HG03025 (cell line): ENCODE data around the gene THBS4.

Experiments used
- ATAC-seq: cut with Tn5 transposase; IDR thresholded peaks from one replicate; pipeline ENCODE4 v1.9.1; 2021; ENCODE audit warnings: mild to moderate bottlenecking, moderate library complexity; ENCODE audit not compliant: unreplicated experiment, low FRiP score

Gene THBS4

DNA sequence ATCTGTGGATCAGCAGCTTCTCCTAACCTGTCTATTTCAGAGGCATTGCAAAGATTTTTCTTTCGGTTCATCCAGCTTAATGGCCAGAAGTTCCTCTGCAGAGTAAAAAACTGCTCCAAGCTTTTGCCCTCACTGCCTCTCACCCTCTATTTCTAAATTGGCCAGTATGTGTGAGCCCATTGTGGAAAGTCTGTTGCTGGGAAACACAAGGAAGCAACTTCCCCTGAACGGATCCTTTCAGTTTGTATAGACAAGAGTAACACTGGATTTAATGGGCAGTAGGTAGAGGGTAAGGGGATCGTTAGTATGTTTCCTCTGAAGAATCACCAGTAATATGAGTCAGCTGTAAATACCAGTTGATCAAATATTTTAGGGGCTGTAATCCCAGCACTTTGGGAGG lies 7.2 kb downstream of the THBS4 start:
- ATAC-seq = no peak

DNA sequence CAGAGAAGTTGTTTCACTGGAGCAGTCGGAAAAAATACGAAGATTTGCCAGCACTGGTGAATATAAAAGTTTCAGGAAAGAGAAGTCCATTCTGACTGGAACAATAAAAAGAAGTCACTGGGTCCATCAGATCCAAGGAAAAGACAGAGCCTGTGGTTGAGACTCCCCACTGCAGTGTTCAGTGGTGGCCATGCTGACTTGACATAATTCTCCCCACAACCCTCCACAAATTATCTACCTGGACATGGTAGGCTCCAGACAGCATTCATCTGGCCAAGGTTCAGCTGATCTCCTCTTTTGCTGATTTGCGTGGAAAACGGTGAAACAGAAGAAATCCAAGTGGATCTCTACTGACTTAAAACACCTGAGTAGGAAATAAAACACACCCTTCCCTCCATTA lies 8.0 kb downstream of the THBS4 start:
- ATAC-seq = no peak

DNA sequence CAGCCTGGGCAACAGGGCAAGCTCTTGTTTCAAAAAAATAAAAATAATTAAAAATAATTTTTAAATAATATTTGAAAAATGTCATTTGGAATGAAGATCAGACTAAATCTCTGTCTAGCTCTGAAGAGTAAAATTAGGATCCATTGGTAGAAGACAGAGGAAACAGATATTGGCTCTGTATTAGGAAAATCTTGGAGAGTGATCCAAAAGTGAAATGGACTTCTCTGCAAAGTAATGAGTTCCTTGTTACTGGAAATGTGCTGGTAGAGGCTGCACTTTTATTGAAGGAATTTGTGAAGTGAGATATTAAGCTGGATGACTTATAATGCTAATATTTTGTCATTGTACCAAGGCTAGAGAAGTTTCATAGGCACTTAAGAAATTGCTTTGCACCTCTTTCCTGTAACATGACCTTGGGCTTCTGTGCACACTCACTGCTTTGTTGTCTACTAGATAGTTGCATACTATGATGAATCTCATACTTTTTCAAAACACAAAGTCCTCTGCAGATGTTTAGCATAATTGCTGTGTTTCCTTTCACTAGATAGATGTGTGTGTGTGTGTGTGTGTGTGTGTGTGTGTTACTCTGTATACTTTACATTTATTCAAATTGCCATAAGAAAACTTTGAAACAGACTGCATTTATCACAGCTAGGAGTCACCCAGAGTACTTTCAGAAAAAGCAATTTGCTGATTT lies 13.1 kb downstream of the THBS4 start:
- ATAC-seq = no peak

- no peak for ATAC-seq
Observed at GRCh38 chr5:80052464-80052863, 17.3 kb downstream of the THBS4 start.

DNA sequence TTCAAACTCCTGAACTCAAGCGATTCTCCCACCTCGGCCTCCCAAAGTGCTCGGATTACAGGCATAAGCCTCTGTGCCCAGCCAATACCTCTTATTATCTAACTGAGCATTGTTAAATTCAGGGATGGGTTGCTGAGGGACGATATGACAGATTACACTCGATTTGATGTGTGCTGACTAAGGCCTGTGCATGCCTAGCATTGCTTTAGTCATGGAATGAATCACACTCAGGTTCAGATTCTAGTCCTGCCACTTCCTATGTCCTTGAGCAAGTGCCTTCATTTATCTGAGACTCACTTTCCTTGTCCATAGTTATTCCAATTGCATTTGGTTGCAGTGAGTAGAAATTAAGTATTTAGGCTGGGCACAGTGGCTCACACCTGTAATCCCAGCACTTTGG lies 19.5 kb downstream of the THBS4 start:
- ATAC-seq = no peak

- ATAC-seq = no peak
Observed at GRCh38 chr5:80055491-80056170, 20.5 kb downstream of the THBS4 start.

- ATAC-seq = no peak
Observed at GRCh38 chr5:80057099-80057498, 22.0 kb downstream of the THBS4 start.

DNA sequence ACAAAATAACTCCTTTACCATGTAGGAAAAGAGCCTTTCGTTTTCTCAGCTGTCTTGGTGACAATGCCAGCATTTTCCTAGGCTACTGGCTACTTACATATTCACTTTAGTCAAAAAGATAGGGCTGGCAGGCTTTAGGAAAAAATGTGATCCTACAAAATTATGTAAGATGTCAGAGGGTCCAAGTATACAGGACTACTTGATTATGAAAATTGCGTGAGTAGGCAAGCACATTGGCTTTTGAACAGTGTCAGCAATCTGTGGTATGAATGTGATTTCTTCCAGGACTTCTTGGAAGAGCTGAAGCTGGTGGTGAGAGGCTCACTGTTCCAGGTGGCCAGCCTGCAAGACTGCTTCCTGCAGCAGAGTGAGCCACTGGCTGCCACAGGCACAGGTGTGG lies 22.8 kb downstream of the THBS4 start:
- no peak for ATAC-seq

GRCh38 chr5:80059354-80059980 lies 24.3 kb downstream of the THBS4 start:
- ATAC-seq = no peak

GRCh38 chr5:80060966-80061365 lies 25.8 kb downstream of the THBS4 start:
- no peak for ATAC-seq

DNA sequence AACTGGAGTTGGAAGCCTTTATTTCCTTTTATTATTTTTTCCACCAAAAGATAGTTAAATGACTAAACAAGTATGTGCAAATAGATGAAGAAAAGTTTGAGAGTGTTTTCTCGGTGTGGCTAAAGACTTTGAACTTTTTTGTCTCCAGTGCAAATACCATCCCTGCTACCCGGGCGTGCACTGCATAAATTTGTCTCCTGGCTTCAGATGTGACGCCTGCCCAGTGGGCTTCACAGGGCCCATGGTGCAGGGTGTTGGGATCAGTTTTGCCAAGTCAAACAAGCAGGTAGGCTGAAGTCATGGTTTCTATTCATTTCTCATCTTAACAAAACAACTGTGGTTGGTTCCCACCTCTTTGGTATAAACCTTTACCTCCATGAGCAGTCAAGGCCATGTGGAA lies 26.4 kb downstream of the THBS4 start:
- ATAC-seq = no peak

GRCh38 chr5:80064124-80064523 lies 29.0 kb downstream of the THBS4 start:
- ATAC-seq = no peak

- ATAC-seq = no peak
Observed at GRCh38 chr5:80067016-80067415, 31.9 kb downstream of the THBS4 start.

- ATAC-seq = no peak
Observed at GRCh38 chr5:80067531-80068245, 32.5 kb downstream of the THBS4 start.

DNA sequence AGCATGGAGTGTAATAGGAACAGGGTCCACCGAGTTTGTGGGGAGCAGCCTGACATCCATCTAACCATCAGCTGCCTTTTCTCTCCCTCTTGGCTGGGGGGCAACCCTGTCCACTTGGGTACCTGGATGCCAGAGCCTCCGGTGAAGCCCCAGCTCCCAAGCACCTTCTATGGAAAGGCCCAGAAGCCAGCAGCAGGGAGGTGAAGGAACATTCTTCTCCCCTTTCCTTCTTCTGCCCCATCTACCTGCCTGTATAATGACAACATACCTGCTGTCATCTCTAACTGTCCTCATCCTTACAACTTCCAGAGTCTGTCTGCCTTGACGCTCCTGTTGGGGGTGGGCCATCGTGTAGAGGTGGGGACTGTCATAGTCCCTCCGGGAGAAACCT lies 33.1 kb downstream of the THBS4 start:
- ATAC-seq = no peak

GRCh38 chr5:80068775-80069174 lies 33.6 kb downstream of the THBS4 start:
- ATAC-seq = no peak

GRCh38 chr5:80069251-80069800 lies 34.2 kb downstream of the THBS4 start:
- ATAC-seq = no peak

- no peak for ATAC-seq
Observed at GRCh38 chr5:80069918-80070318, 34.8 kb downstream of the THBS4 start.

GRCh38 chr5:80070338-80071056 lies 35.3 kb downstream of the THBS4 start:
- ATAC-seq = no peak

DNA sequence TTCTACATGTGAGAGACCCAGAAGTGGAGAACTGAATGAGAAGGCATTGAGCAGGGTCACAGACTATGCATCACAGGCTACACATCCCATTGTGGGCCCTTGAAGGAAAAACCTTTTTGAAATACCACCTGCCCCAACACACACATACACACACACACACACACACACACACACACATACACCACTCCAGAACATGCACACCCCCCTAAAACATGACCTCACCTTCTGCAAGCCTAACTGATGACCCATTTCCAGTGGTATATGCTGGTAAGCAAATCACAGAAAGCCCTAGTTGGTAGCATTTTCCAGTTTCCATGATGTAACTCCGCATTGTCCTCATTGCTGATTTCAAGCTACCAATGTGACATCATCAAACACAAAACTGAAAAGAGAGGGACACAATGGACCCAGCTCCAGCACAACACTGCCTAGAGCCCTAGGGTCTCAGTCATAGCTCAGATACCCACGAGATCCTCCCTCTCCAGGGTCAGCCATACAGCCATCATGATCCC lies 36.4 kb downstream of the THBS4 start:
- no peak for ATAC-seq
